HepG2 (cell line): ENCODE results near the gene ZNF546. TPM values are rescaled to one million over a fixed set of nuclear protein-coding genes. Genes with fewer than 3 reads are reported as not detected.
"Not testable (repeated sequence)": the region's sequence is repeated elsewhere in the genome, so short reads cannot be mapped to it uniquely, and the experiment has no call there.

Source experiments
- ATAC-seq: fragments of 200-7000 bp; cut with Tn5 transposase; 3 replicates; pipeline ENCODE4 v1.9.1; 2020; ENCODE audit warnings: mild to moderate bottlenecking, moderate library complexity
- BruUV-seq: library from RNA; stranded (reverse); fragments of 400-500 nt; replicated peaks from 2 replicates; lab custom pipeline; 2021; lab: Mats Ljungman, UMichigan
- CTCF ChIA-PET: fragments of 300-600 bp; formaldehyde crosslinking; extraction: SDS; loops from one replicate; lab custom pipeline; 2021; ENCODE audit warnings: low total read pairs, inconsistent platforms, low intra/inter-chr PET ratio; lab: Yijun Ruan, JAX
- POLR2A ChIA-PET: fragments of 350-600 bp; sonication (Branson Sonifier 250); formaldehyde crosslinking; loops from one replicate; lab custom pipeline; 2020; ENCODE audit warnings: antibody characterized with exemption, inconsistent platforms; lab: Yijun Ruan, JAX
- DNase-seq: peaks from one replicate; pipeline ENCODE4 v3.0.0-alpha.2; 2015; ENCODE audit warnings: low spot score
- FAIRE-seq: peaks from 3 replicates; lab custom pipeline; 2011; peaks lifted over from hg19 to GRCh38; lab: Jason Lieb, UNC
- H2AFZ ChIP-seq: one replicate; pipeline ENCODE4 v1.6.1; 2011; ENCODE audit warnings: low read length, inconsistent platforms
- H3K27ac ChIP-seq: fragments of 300-600 bp; 3 replicates; pipeline ENCODE4 v1.8.0; 2011; ENCODE audit warnings: mixed run types, mild to moderate bottlenecking, mixed read lengths, low read length, inconsistent platforms; ENCODE audit not compliant: insufficient read depth; ENCODE audit errors: extremely low read length
- H3K27me3 ChIP-seq, 2 experiments: fragments of 200-600 bp in 1 of 2; 2 replicates in 1 of 2; 3 replicates in 1 of 2; pipeline versions ENCODE4 v1.6.0 to v1.8.0; 2011; ENCODE audit warnings: low read length in 2 of 2, mild to moderate bottlenecking in 2 of 2, moderate library complexity in 2 of 2, inconsistent platforms in 1 of 2; ENCODE audit not compliant: insufficient read depth in 2 of 2, control insufficient read depth in 1 of 2
- H3K36me3 ChIP-seq, 2 experiments: fragments of 200-600 bp in 1 of 2; replicated peaks in 1 of 2; 2 replicates in 1 of 2; 3 replicates in 1 of 2; pipeline versions ENCODE4 v1.5.1 to v1.8.0; 2011; ENCODE audit warnings: low read length in 2 of 2, inconsistent platforms in 1 of 2; ENCODE audit not compliant: insufficient read depth in 2 of 2, control insufficient read depth in 1 of 2
- H3K4me1 ChIP-seq: 2 replicates; pipeline ENCODE4 v1.5.1; 2012; ENCODE audit warnings: low read length, inconsistent platforms; ENCODE audit not compliant: insufficient read depth
- H3K4me2 ChIP-seq: 2 replicates; pipeline ENCODE4 v1.6.0; 2011; ENCODE audit warnings: low read depth, low read length, inconsistent platforms
- H3K4me3 ChIP-seq, 3 experiments: fragments of 200-600 bp in 1 of 3; sonication (generic), shearing (Covaris generic) in 1 of 3; replicated peaks in 1 of 3; 2 replicates each; pipeline ENCODE4 v1.5.1; 2011 to 2016; ENCODE audit warnings: low read length in 3 of 3, inconsistent platforms in 2 of 3, low read depth in 2 of 3, mild to moderate bottlenecking in 2 of 3, control low read depth in 1 of 3, mixed read lengths in 1 of 3; ENCODE audit not compliant: insufficient read depth in 1 of 3
- H3K79me2 ChIP-seq: one replicate; pipeline ENCODE4 v1.6.1; 2011; ENCODE audit warnings: low read length, inconsistent platforms; ENCODE audit not compliant: insufficient read depth
- H3K9ac ChIP-seq: 2 replicates; pipeline ENCODE4 v1.6.0; 2011; ENCODE audit warnings: mild to moderate bottlenecking, low read depth, low read length, inconsistent platforms; ENCODE audit not compliant: insufficient read depth
- H3K9me3 ChIP-seq: 2 replicates; pipeline ENCODE4 v1.5.1; 2012; ENCODE audit warnings: mild to moderate bottlenecking, low read length
- H4K20me1 ChIP-seq: 2 replicates; pipeline ENCODE4 v1.6.0; 2011; ENCODE audit warnings: inconsistent platforms, mild to moderate bottlenecking, low read length, moderate library complexity; ENCODE audit not compliant: insufficient read depth
- ATRX ChIP-seq: sonication (generic); formaldehyde crosslinking; IDR thresholded peaks from 2 replicates; pipeline ENCODE4 v1.4.0; 2020; ENCODE audit warnings: missing genetic modification reagents, borderline replicate concordance
- HOXD1 ChIP-seq: sonication (generic); formaldehyde crosslinking; IDR thresholded peaks from 2 replicates; pipeline ENCODE4 v1.5.0; 2020; ENCODE audit warnings: missing genetic modification reagents
- REXO4 ChIP-seq: sonication (generic); formaldehyde crosslinking; IDR thresholded peaks from 2 replicates; pipeline ENCODE4 v1.8.0; 2022; ENCODE audit warnings: missing genetic modification reagents, mild to moderate bottlenecking, borderline replicate concordance
- WGBS: methylation state at CpG from one replicate; pipeline ENCODE4 v1.1.6; 2017; ENCODE audit warnings: low lambda C conversion rate; 5-methylcytosine and 5-hydroxymethylcytosine counted together
- in situ Hi-C: cut with HindIII; loops from 2 replicates; pipeline ENCODE4 v1.10.0; 2017; ENCODE audit warnings: low pct_unique_long_range_greater_than_20kb; ENCODE audit not compliant: extremely low pct_ligation_motif_present
- intact Hi-C: fragments of 100-400 bp; cut with micrococcal nuclease; formaldehyde crosslinking; loops from one replicate; pipeline ENCODE4 v1.10.0; 2022; ENCODE audit not compliant: unreplicated experiment
- polyA plus RNA-seq, 8 experiments: library from polyadenylated mRNA; depleted of rRNA in 3 of 8; stranded (reverse) in 7 of 8; unstranded in 1 of 8; fragments of >200 nt; fragmentation: Illumina TruSeq in 4 of 8; extraction: Trizol in 4 of 8; gene quantifications; 2 replicates each; pipeline versions ENCODE4 v1.2.1 to v1.2.3, GENCODE V29; 2011 to 2016; ENCODE audit warnings: low read depth in 4 of 8, missing spikeins in 1 of 8, mixed read lengths in 1 of 8; ENCODE audit not compliant: insufficient read depth in 1 of 8
- total RNA-seq, 5 experiments: library from RNA; depleted of rRNA; stranded (reverse); fragments of >200 nt; fragmentation: Illumina TruSeq; extraction: Trizol; gene quantifications; 2 replicates each; pipeline ENCODE4 v1.2.3, GENCODE V29; 2016; ENCODE audit warnings: low read depth in 1 of 5

The ZNF546 gene
- total and polyA plus RNA-seq, 2 of the 13 experiments (the other 11 are each of a cell fraction or from before 2014, with no cell fraction given): 2.2 to 4.1 TPM

DNA sequence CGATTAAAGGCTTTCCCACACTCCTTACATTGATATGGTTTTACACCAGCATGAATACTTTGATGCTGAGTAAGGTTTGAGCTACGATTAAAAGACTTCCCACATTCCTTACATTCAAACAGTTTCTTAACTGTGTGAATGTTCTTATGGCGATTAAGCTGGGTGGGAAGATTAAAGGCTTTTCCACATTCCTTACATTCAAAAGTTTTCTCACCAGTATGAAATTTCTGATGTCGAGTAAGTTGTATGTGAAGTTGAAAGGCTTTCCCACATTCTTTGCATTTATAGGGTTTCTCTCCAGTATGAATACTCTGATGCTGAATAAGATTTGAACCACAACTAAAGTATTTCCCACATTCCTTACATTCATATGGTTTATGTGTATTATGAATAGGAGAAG, 39.1 kb downstream of the ZNF546 start:
- no peaks in the 10 kb centered on the region; a peak in 1 of 5 replicates for H3K36me3 ChIP-seq
- in situ Hi-C loops: no loop called here
- intact Hi-C loops: no loop called here
- H4K20me1 ChIP-seq: no peaks in the 10 kb centered on the region
- no peak overlapping the region for H3K4me3 ChIP-seq
- WGBS: 88% methylated on average over 4 of the region's 4 CpGs
- H3K4me2 ChIP-seq: no peak overlapping the region
- H3K9me3 ChIP-seq: peaks cover 56% of the 10 kb centered on the region
- BruUV-seq: no TSS peak
- ChIA-PET CTCF (no interaction called here), POLR2A (no interaction called here)
- no peak overlapping the region for H3K27ac ChIP-seq
- no peak for DNase-seq
- TF ChIP-seq ATRX (CRISPR knock-in tag): no peak
- TF ChIP-seq REXO4 (CRISPR knock-in tag): no peak
- no peak for TF ChIP-seq HOXD1 (CRISPR knock-in tag)
- no peak for ATAC-seq
- FAIRE-seq: no peak
- H3K79me2 ChIP-seq: no peaks in the 10 kb centered on the region
- H2AFZ ChIP-seq: no peak overlapping the region
- H3K9ac ChIP-seq: no peak overlapping the region
- no peaks in the 10 kb centered on the region for H3K4me1 ChIP-seq
- H3K27me3 ChIP-seq: no peaks in the 10 kb centered on the region

DNA sequence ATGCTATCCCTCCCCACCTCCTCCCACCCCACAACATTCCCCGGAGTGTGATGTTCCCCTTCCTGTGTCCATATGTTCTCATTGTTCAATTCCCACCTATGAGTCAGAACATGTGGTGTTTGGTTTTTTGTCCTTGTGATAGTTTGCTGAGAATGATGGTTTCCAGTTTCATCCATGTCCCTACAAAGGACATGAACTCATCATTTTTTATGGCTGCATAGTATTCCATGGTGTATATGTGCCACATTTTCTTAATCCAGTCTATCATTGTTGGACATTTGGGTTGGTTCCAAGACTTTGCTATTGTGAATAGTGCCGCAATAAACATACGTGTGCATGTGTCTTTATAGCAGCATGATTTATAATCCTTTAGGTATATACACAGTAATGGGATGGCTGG, 41.2 kb downstream of the ZNF546 start:
- DNase-seq, H3K4me2 ChIP-seq, H3K27ac ChIP-seq, BruUV-seq, POLR2A ChIA-PET, H2AFZ ChIP-seq, H4K20me1 ChIP-seq, H3K79me2 ChIP-seq, ATAC-seq, H3K4me1 ChIP-seq, H3K9ac ChIP-seq, CTCF ChIA-PET, H3K36me3 ChIP-seq, in situ Hi-C loops, intact Hi-C loops, H3K27me3 ChIP-seq, FAIRE-seq, H3K4me3 ChIP-seq: not testable (repeated sequence)
- peaks cover 39% of the 10 kb centered on the region for H3K9me3 ChIP-seq
- WGBS: 97% methylated on average over 3 of the region's 3 CpGs

DNA sequence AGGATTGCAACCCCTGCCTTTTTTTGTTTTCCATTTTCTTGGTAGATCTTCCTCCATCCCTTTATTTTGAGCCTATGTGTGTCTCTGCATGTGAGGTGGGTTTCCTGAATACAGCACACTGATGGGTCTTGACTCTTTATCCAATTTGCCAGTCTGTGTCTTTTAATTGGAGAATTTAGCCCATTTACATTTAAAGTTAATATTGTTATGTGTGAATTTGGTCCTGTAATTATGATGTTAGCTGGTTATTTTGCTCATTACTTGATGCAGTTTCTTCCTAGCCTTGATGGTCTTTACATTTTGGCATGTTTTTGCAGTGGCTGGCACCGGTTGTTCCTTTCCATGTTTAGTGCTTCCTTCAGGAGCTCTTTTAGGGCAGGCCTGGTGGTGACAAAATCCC, 44.9 kb downstream of the ZNF546 start:
- intact Hi-C loops, BruUV-seq, ATAC-seq, H3K4me2 ChIP-seq, H3K27me3 ChIP-seq, H3K27ac ChIP-seq, in situ Hi-C loops, H3K79me2 ChIP-seq, FAIRE-seq, H2AFZ ChIP-seq, H3K9ac ChIP-seq, H3K4me3 ChIP-seq, CTCF ChIA-PET, H3K4me1 ChIP-seq, DNase-seq, POLR2A ChIA-PET, H4K20me1 ChIP-seq: not testable (repeated sequence)
- Histone ChIP-seq H3K36me3 (peaks cover 6 to 33% of the 10 kb centered on the region in 2 experiments), H3K9me3 (peaks cover 24% of the 10 kb centered on the region)
- 100% methylated on average over 1 of the region's 1 CpG for WGBS
